Mesenchymal stem cell (in vitro differentiated cells and primary cell): ENCODE measurements around the gene RBMY1A1. TPM values are rescaled to one million over a fixed set of nuclear protein-coding genes. Genes with fewer than 3 reads are reported as not detected.
"Not testable (repeated sequence)": the region's sequence is repeated elsewhere in the genome, so short reads cannot be mapped to it uniquely, and the experiment has no call there.

Experiments used
- DNase-seq: peaks from one replicate; pipeline ENCODE4 v3.0.0-alpha.2; 2013
- H2AFZ ChIP-seq: one replicate; pipeline ENCODE4 v1.6.1; 2013; ENCODE audit warnings: low read depth, mild to moderate bottlenecking, control low read depth, inconsistent platforms, low read length, moderate library complexity
- H2AK5ac ChIP-seq: 2 replicates; pipeline ENCODE4 v1.6.1; 2013; ENCODE audit warnings: low read length, moderate library complexity, mild to moderate bottlenecking, inconsistent platforms; ENCODE audit not compliant: severe bottlenecking
- H2BK120ac ChIP-seq: one replicate; pipeline ENCODE4 v1.6.1; 2013; ENCODE audit warnings: low read depth, mild to moderate bottlenecking, inconsistent platforms, low read length, moderate library complexity
- H2BK12ac ChIP-seq, 2 experiments: one replicate each; pipeline ENCODE4 v1.6.1; 2013; ENCODE audit warnings: inconsistent platforms in 2 of 2, low read length in 2 of 2, mild to moderate bottlenecking in 2 of 2, moderate library complexity in 2 of 2, control low read depth in 1 of 2
- H2BK15ac ChIP-seq: one replicate; pipeline ENCODE4 v1.6.1; 2013; ENCODE audit warnings: mild to moderate bottlenecking, low read depth, inconsistent platforms; ENCODE audit not compliant: poor library complexity, severe bottlenecking
- H2BK5ac ChIP-seq: 2 replicates; pipeline ENCODE4 v1.6.1; 2013; ENCODE audit warnings: low read depth, mild to moderate bottlenecking, low read length, control low read depth, inconsistent platforms; ENCODE audit not compliant: poor library complexity, severe bottlenecking
- H3K14ac ChIP-seq, 2 experiments: one replicate each; pipeline ENCODE4 v1.6.1; 2013; ENCODE audit warnings: inconsistent platforms in 2 of 2, low read length in 2 of 2, control low read depth in 1 of 2, mild to moderate bottlenecking in 1 of 2, moderate library complexity in 1 of 2
- H3K18ac ChIP-seq, 2 experiments: one replicate each; pipeline ENCODE4 v1.6.1; 2013; ENCODE audit warnings: inconsistent platforms in 2 of 2, low read length in 2 of 2, control low read depth in 1 of 2, low read depth in 1 of 2, mild to moderate bottlenecking in 1 of 2
- H3K23ac ChIP-seq, 2 experiments: one replicate each; pipeline ENCODE4 v1.6.1; 2013; ENCODE audit warnings: inconsistent platforms in 2 of 2, low read length in 2 of 2, mild to moderate bottlenecking in 2 of 2, moderate library complexity in 2 of 2, control low read depth in 1 of 2
- H3K27ac ChIP-seq: 2 replicates; pipeline ENCODE4 v1.5.1; 2013; ENCODE audit warnings: mild to moderate bottlenecking, moderate library complexity, low read length, control low read depth, inconsistent platforms; ENCODE audit not compliant: poor library complexity, severe bottlenecking
- H3K27me3 ChIP-seq, 2 experiments: 2 replicates each; pipeline versions ENCODE4 v1.6.1 to v1.7.0; 2013; ENCODE audit warnings: low read length in 2 of 2, mild to moderate bottlenecking in 2 of 2, moderate library complexity in 2 of 2, control low read depth in 1 of 2, inconsistent platforms in 1 of 2; ENCODE audit not compliant: control insufficient read depth in 1 of 2, insufficient read depth in 1 of 2
- H3K36me3 ChIP-seq, 2 experiments: 2 replicates each; pipeline versions ENCODE4 v1.6.1 to v1.7.0; 2013; ENCODE audit warnings: low read length in 2 of 2, control low read depth in 1 of 2, inconsistent platforms in 1 of 2, low read depth in 1 of 2, mild to moderate bottlenecking in 1 of 2; ENCODE audit not compliant: insufficient read depth in 2 of 2, control insufficient read depth in 1 of 2
- H3K4ac ChIP-seq, 2 experiments: one replicate each; pipeline ENCODE4 v1.6.1; 2013; ENCODE audit warnings: inconsistent platforms in 2 of 2, low read length in 2 of 2, mild to moderate bottlenecking in 2 of 2, moderate library complexity in 2 of 2, control low read depth in 1 of 2, low read depth in 1 of 2
- H3K4me1 ChIP-seq: 2 replicates; pipeline ENCODE4 v1.6.1; 2013; ENCODE audit warnings: low read depth, low read length, control low read depth; ENCODE audit not compliant: control insufficient read depth, insufficient read depth
- H3K4me2 ChIP-seq: 2 replicates; pipeline ENCODE4 v1.6.1; 2013; ENCODE audit warnings: low read length, mild to moderate bottlenecking, inconsistent platforms; ENCODE audit not compliant: poor library complexity, severe bottlenecking
- H3K4me3 ChIP-seq, 2 experiments: 2 replicates each; pipeline versions ENCODE4 v1.5.1 to v1.7.0; 2013; ENCODE audit warnings: low read length in 2 of 2, mild to moderate bottlenecking in 2 of 2, control low read depth in 1 of 2, low read depth in 1 of 2; ENCODE audit not compliant: insufficient read depth in 1 of 2
- H3K79me1 ChIP-seq: replicated peaks from 2 replicates; pipeline ENCODE4 v1.6.1; 2013; ENCODE audit warnings: mild to moderate bottlenecking, control low read depth, low read length, inconsistent platforms; ENCODE audit not compliant: poor library complexity, severe bottlenecking
- H3K9ac ChIP-seq: 2 replicates; pipeline ENCODE4 v1.7.0; 2013; ENCODE audit warnings: mild to moderate bottlenecking, low read length, moderate library complexity
- H3K9me3 ChIP-seq: 2 replicates; pipeline ENCODE4 v1.7.0; 2013; ENCODE audit warnings: mild to moderate bottlenecking, low read length; ENCODE audit not compliant: control insufficient read depth
- H4K8ac ChIP-seq: one replicate; pipeline ENCODE4 v1.6.1; 2013; ENCODE audit warnings: inconsistent platforms, mild to moderate bottlenecking, low read length, moderate library complexity
- H4K91ac ChIP-seq: one replicate; pipeline ENCODE4 v1.6.1; 2013; ENCODE audit warnings: mild to moderate bottlenecking, low read length, inconsistent platforms
- WGBS: methylation state at CpG from one replicate; pipeline ENCODE4 v1.1.7; 2013; ENCODE audit warnings: mixed read lengths; 5-methylcytosine and 5-hydroxymethylcytosine counted together
- polyA plus RNA-seq, 2 experiments: library from polyadenylated mRNA; stranded (reverse); fragments of 200-250 nt; gene quantifications; one replicate each; pipeline ENCODE4 v1.2.3, GENCODE V29; 2013

The RBMY1A1 gene
- not detected for polyA plus RNA-seq (2013, experiment 1 of 2)
- not detected for polyA plus RNA-seq (2013, experiment 2 of 2)

GRCh38 chrY:21534579-21534978, at the start of gene RBMY1A1:
Gene RBMY1A1, plus strand, starts transcription at chrY:21534879. Its CDS starts 2,013 bp downstream, at chrY:21536892.
- H3K9me3 ChIP-seq, H3K23ac ChIP-seq, H2BK120ac ChIP-seq, H3K18ac ChIP-seq, H2BK5ac ChIP-seq, H3K4me2 ChIP-seq, H2BK15ac ChIP-seq, H4K91ac ChIP-seq, H4K8ac ChIP-seq, H3K79me1 ChIP-seq, H3K9ac ChIP-seq, H2AK5ac ChIP-seq, H3K14ac ChIP-seq, H2AFZ ChIP-seq, H3K4me3 ChIP-seq, DNase-seq, H3K36me3 ChIP-seq, H3K4ac ChIP-seq, H2BK12ac ChIP-seq, H3K27ac ChIP-seq, H3K4me1 ChIP-seq, H3K27me3 ChIP-seq: not testable (repeated sequence)
- WGBS: no CpG with 5 or more reads among the region's 28 CpGs

GRCh38 chrY:21511038-21511437, 23.6 kb upstream of the RBMY1A1 start, which contains the start of gene RBMY1B:
Gene RBMY1B, plus strand, starts transcription at chrY:21511338. Its CDS starts 2,013 bp downstream, at chrY:21513351.
- H3K14ac ChIP-seq, H2BK5ac ChIP-seq, H3K79me1 ChIP-seq, H2BK120ac ChIP-seq, H3K18ac ChIP-seq, H3K27me3 ChIP-seq, H3K9ac ChIP-seq, H3K27ac ChIP-seq, H3K36me3 ChIP-seq, H3K23ac ChIP-seq, H2AK5ac ChIP-seq, H3K9me3 ChIP-seq, H3K4ac ChIP-seq, H2AFZ ChIP-seq, H4K91ac ChIP-seq, H4K8ac ChIP-seq, H3K4me3 ChIP-seq, H2BK15ac ChIP-seq, H3K4me1 ChIP-seq, DNase-seq, H2BK12ac ChIP-seq, H3K4me2 ChIP-seq: not testable (repeated sequence)
- WGBS: no CpG with 5 or more reads among the region's 28 CpGs

- H3K4me2 ChIP-seq, H3K4ac ChIP-seq, H3K14ac ChIP-seq, H4K8ac ChIP-seq, H4K91ac ChIP-seq, H2BK5ac ChIP-seq, H3K4me1 ChIP-seq, H3K4me3 ChIP-seq, H2BK120ac ChIP-seq, H3K9ac ChIP-seq, H3K36me3 ChIP-seq, H2BK15ac ChIP-seq, H3K27me3 ChIP-seq, H3K18ac ChIP-seq, DNase-seq, H3K9me3 ChIP-seq, H2AFZ ChIP-seq, H2AK5ac ChIP-seq, H3K27ac ChIP-seq, H3K79me1 ChIP-seq, H3K23ac ChIP-seq, H2BK12ac ChIP-seq: not testable (repeated sequence)
- no CpG with 5 or more reads among the region's 5 CpGs for WGBS
Observed at GRCh38 chrY:21559316-21559984, 24.8 kb downstream of the RBMY1A1 start.

GRCh38 chrY:21585449-21585848, 50.8 kb downstream of the RBMY1A1 start:
- Histone ChIP-seq H3K23ac (no peak overlapping the region), H4K8ac (no peak overlapping the region), H3K9ac (no peak overlapping the region), H3K18ac (no peak overlapping the region), H3K4me3 (no peak overlapping the region), H3K14ac (no peak overlapping the region), H3K27ac (no peak overlapping the region), H2AK5ac (no peak overlapping the region), H2BK12ac (no peak overlapping the region), H3K79me1 (no peaks in the 10 kb centered on the region), H3K4me2 (no peak overlapping the region), H2BK120ac (no peak overlapping the region), H3K4me1 (no peaks in the 10 kb centered on the region), H2AFZ (no peak overlapping the region), H3K27me3 (no peaks in the 10 kb centered on the region), H2BK15ac (no peak overlapping the region), H4K91ac (no peak overlapping the region), H2BK5ac (no peak overlapping the region), H3K9me3 (no peaks in the 10 kb centered on the region), H3K4ac (no peak overlapping the region), H3K36me3 (no peaks in the 10 kb centered on the region)
- DNase-seq: no peak
- WGBS: 75% methylated on average over 6 of the region's 6 CpGs
